ENCODE results near the gene CYTH1.

GRCh38 chr17:78805301-78805700 is 23.2 kb upstream of the CYTH1 start:
- TF ChIP-seq USF2 (CRISPR knock-in tag; IDR thresholded peaks at IDR 0.05) (no peak), CTCF (IDR thresholded peaks at IDR 0.05) (no peak), RELA (CRISPR knock-in tag; IDR thresholded peaks at IDR 0.05; ENCODE audit: borderline replicate concordance) (no peak), E2F5 (CRISPR knock-in tag; IDR thresholded peaks at IDR 0.05) (no peak), ESRRA (CRISPR knock-in tag; IDR thresholded peaks at IDR 0.05; ENCODE audit: borderline replicate concordance) (no peak), USF1 (CRISPR knock-in tag; IDR thresholded peaks at IDR 0.05) (no peak), NFE2L1 (CRISPR knock-in tag; IDR thresholded peaks at IDR 0.05) (no peak)

Data from WTC11 (cell line).